NT2/D1 (cell line): ENCODE measurements around the gene CEP70.

ENCODE experiments used
- SUZ12 ChIP-seq: IDR thresholded peaks from 2 replicates; pipeline ENCODE4 v1.6.1; 2011; ENCODE audit not compliant: insufficient read length, insufficient read depth; ENCODE audit errors: extremely low read depth
- YY1 ChIP-seq: IDR thresholded peaks from 2 replicates; pipeline ENCODE4 v1.6.1; 2011; ENCODE audit not compliant: insufficient read length, insufficient read depth
- ZNF274 ChIP-seq: IDR thresholded peaks from 2 replicates; pipeline ENCODE4 v1.6.1; 2011; ENCODE audit warnings: mild to moderate bottlenecking, low read depth, low read length

DNA sequence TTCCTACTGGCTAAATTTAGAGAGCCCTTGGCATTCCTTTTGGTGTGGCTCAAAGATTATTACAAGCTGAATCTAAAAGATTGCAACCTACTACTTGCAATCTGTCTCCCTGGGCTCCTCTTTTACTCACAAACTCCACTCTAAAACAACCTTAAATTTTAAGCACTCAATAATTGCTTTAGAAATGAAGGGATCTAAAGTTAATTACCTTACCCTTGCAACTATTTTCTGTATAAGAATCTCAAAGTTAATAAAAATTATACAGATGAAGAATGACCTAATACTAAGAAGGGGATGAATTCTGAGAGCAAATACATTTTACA is 99.5 kb downstream of the CEP70 start:
- TF ChIP-seq SUZ12 (no peak), YY1 (no peak), ZNF274 (no peak)
